Neuronal stem cell (in vitro differentiated cells): ENCODE data around the gene CDK5R2.

Experiments used
- DNase-seq: peaks from one replicate; pipeline ENCODE4 v3.0.0-alpha.2; 2013; ENCODE audit warnings: low spot score
- H2AFZ ChIP-seq: one replicate; pipeline ENCODE4 v1.6.1; 2013; ENCODE audit warnings: mild to moderate bottlenecking, low read length, inconsistent platforms
- H2AK5ac ChIP-seq: 2 replicates; pipeline ENCODE4 v1.6.1; 2013; ENCODE audit warnings: low read depth, mild to moderate bottlenecking, inconsistent platforms, low read length, moderate library complexity, mixed read lengths
- H2BK120ac ChIP-seq: 2 replicates; pipeline ENCODE4 v1.6.1; 2013; ENCODE audit warnings: low read depth, mild to moderate bottlenecking, inconsistent platforms, low read length, moderate library complexity, mixed read lengths
- H2BK12ac ChIP-seq: one replicate; pipeline ENCODE4 v1.6.1; 2013; ENCODE audit warnings: low read length, inconsistent platforms
- H2BK15ac ChIP-seq: 2 replicates; pipeline ENCODE4 v1.6.1; 2013; ENCODE audit warnings: mild to moderate bottlenecking, low read length, inconsistent platforms, mixed read lengths
- H2BK5ac ChIP-seq: one replicate; pipeline ENCODE4 v1.6.1; 2013; ENCODE audit warnings: inconsistent platforms, mild to moderate bottlenecking, low read length, moderate library complexity
- H3K14ac ChIP-seq: one replicate; pipeline ENCODE4 v1.6.1; 2013; ENCODE audit warnings: low read length, inconsistent platforms
- H3K18ac ChIP-seq: 2 replicates; pipeline ENCODE4 v1.6.1; 2013; ENCODE audit warnings: low read length, inconsistent platforms
- H3K23ac ChIP-seq: 2 replicates; pipeline ENCODE4 v1.6.1; 2013; ENCODE audit warnings: low read depth, mild to moderate bottlenecking, mixed read lengths, low read length, inconsistent platforms; ENCODE audit not compliant: poor library complexity
- H3K27ac ChIP-seq: replicated peaks from 3 replicates; pipeline ENCODE4 v1.5.1; 2013; ENCODE audit warnings: low read length, inconsistent platforms
- H3K27me3 ChIP-seq, 3 experiments: 2 replicates each; pipeline ENCODE4 v1.6.1; 2013; ENCODE audit warnings: low read length in 3 of 3, mild to moderate bottlenecking in 2 of 3, inconsistent platforms in 1 of 3, low read depth in 1 of 3, mixed read lengths in 1 of 3, moderate library complexity in 1 of 3; ENCODE audit not compliant: control insufficient read depth in 3 of 3, insufficient read depth in 3 of 3
- H3K36me3 ChIP-seq, 2 donors: replicated peaks in 1 of 2; 2 replicates each; pipeline ENCODE4 v1.6.1; 2013; ENCODE audit warnings: low read length in 2 of 2; ENCODE audit not compliant: control insufficient read depth in 2 of 2, insufficient read depth in 2 of 2
- H3K4ac ChIP-seq: 2 replicates; pipeline ENCODE4 v1.6.1; 2013; ENCODE audit warnings: inconsistent platforms, mild to moderate bottlenecking, low read length, moderate library complexity
- H3K4me1 ChIP-seq, 2 donors: 1 replicate in 1 of 2; 2 replicates in 1 of 2; pipeline ENCODE4 v1.6.1; 2013; ENCODE audit warnings: low read length in 2 of 2, low read depth in 1 of 2; ENCODE audit not compliant: control insufficient read depth in 2 of 2, insufficient read depth in 1 of 2
- H3K4me2 ChIP-seq: one replicate; pipeline ENCODE4 v1.6.1; 2013; ENCODE audit warnings: mild to moderate bottlenecking, low read length, inconsistent platforms; ENCODE audit not compliant: insufficient read depth, poor library complexity, severe bottlenecking
- H3K4me3 ChIP-seq, 2 donors: 2 replicates each; pipeline ENCODE4 v1.5.1; 2013; ENCODE audit warnings: low read length in 2 of 2, mild to moderate bottlenecking in 2 of 2, inconsistent platforms in 1 of 2, moderate library complexity in 1 of 2
- H3K79me1 ChIP-seq: one replicate; pipeline ENCODE4 v1.6.1; 2013; ENCODE audit warnings: low read depth, mild to moderate bottlenecking, inconsistent platforms, low read length, moderate library complexity
- H3K9ac ChIP-seq: one replicate; pipeline ENCODE4 v1.6.1; 2013; ENCODE audit warnings: mild to moderate bottlenecking, low read depth, low read length, inconsistent platforms; ENCODE audit not compliant: poor library complexity
- H3K9me3 ChIP-seq, 2 donors: replicated peaks in 1 of 2; 2 replicates each; pipeline versions ENCODE3 to v1.6.1; 2013; ENCODE audit warnings: low read length in 2 of 2, mild to moderate bottlenecking in 2 of 2, inconsistent platforms in 1 of 2, low read depth in 1 of 2, mixed read lengths in 1 of 2, moderate library complexity in 1 of 2; ENCODE audit not compliant: control insufficient read depth in 2 of 2, insufficient read depth in 1 of 2
- H4K8ac ChIP-seq: one replicate; pipeline ENCODE4 v1.6.1; 2013; ENCODE audit warnings: low read depth, mild to moderate bottlenecking, inconsistent platforms, low read length, moderate library complexity
- H4K91ac ChIP-seq: one replicate; pipeline ENCODE4 v1.6.1; 2013; ENCODE audit warnings: low read length, low read depth, mild to moderate bottlenecking, inconsistent platforms; ENCODE audit not compliant: poor library complexity
- WGBS, 2 donors: extraction: QIAGEN DNeasy Blood & Tissue Kit; methylation state at CpG; one replicate each; pipeline ENCODE4 v1.1.7; 2013; ENCODE audit warnings: missing lambda C conversion rate in 2 of 2, mixed read lengths in 1 of 2; ENCODE audit not compliant: insufficient read length in 2 of 2, insufficient replicate concordance in 1 of 2; ENCODE audit errors: extremely low coverage in 2 of 2; 5-methylcytosine and 5-hydroxymethylcytosine counted together

Gene CDK5R2

DNA sequence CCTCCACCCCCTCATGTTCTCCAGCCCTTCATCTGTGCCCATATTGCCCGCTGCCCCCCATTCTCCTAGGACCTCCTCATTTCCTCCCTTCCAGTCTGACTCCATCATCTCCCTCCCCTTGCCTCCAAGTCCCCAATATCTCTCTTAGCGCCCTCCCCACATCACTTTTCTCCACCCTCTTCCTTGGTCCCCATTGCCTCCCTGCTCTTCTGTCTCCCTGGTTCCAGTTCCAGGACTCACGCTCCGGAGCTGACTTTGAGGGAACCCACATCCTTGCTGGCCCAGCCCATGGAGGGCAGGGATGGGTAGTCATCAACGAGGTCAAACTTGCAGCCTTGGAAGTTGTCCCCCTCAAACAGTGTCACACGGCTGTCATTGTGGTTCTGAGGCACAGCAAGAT, 31.1 kb downstream of the CDK5R2 start:
- no peak overlapping the region for H4K91ac ChIP-seq
- H4K8ac ChIP-seq = no peak overlapping the region
- H3K79me1 ChIP-seq = peaks cover 2% of the 10 kb centered on the region
- no peak overlapping the region for H3K4me2 ChIP-seq
- H3K14ac ChIP-seq = peak overlapping the region; percentile 71
- no peak overlapping the region for H2AK5ac ChIP-seq
- H3K27ac ChIP-seq = no peak overlapping the region
- no peak for DNase-seq
- H2BK12ac ChIP-seq = no peak overlapping the region
- no peak overlapping the region for H2BK5ac ChIP-seq
- no peak overlapping the region for H2BK120ac ChIP-seq
- no peaks in the 10 kb centered on the region for H3K36me3 ChIP-seq
- WGBS, 2 donors = no CpG with 5 or more reads among the region's 6 CpGs
- H3K9me3 ChIP-seq = peaks cover 0 to 4% of the 10 kb centered on the region in 2 donors
- no peak overlapping the region for H2BK15ac ChIP-seq
- H3K4me3 ChIP-seq = no peak overlapping the region
- no peak overlapping the region for H3K18ac ChIP-seq
- peak overlapping the region; percentile 19 for H3K23ac ChIP-seq
- peaks cover 68 to 100% (median 99%) of the 10 kb centered on the region in 3 experiments for H3K27me3 ChIP-seq
- no peak overlapping the region for H3K4ac ChIP-seq
- no peak overlapping the region for H3K9ac ChIP-seq
- H2AFZ ChIP-seq = no peak overlapping the region
- H3K4me1 ChIP-seq = peaks cover 0 to 4% of the 10 kb centered on the region in 2 donors

- Histone ChIP-seq H3K4me1 (peaks cover 0 to 7% of the 10 kb centered on the region in 2 donors), H2BK15ac (no peak overlapping the region), H3K9me3 (peaks cover 0 to 4% of the 10 kb centered on the region in 2 donors), H2BK5ac (no peak overlapping the region), H4K8ac (no peak overlapping the region), H3K23ac (peak overlapping the region; percentile 73), H3K14ac (peak overlapping the region; percentile 82), H3K18ac (no peak overlapping the region), H2BK12ac (no peak overlapping the region), H2AFZ (no peak overlapping the region), H3K27me3 (peaks cover 63 to 100% (median 97%) of the 10 kb centered on the region in 3 experiments), H3K9ac (no peak overlapping the region), H3K4ac (no peak overlapping the region), H3K4me3 (no peak overlapping the region), H3K4me2 (no peak overlapping the region), H2BK120ac (no peak overlapping the region), H3K36me3 (no peaks in the 10 kb centered on the region), H3K79me1 (peaks cover 2% of the 10 kb centered on the region), H2AK5ac (no peak overlapping the region), H4K91ac (no peak overlapping the region), H3K27ac (no peak overlapping the region)
- no peak for DNase-seq
- no CpG with 5 or more reads among the region's 13 CpGs for WGBS, 2 donors
These were observed 32.3 kb downstream of the CDK5R2 start for GRCh38 chr2:218991674-218992168.

GRCh38 chr2:218992196-218992595, 32.7 kb downstream of the CDK5R2 start:
- no peak overlapping the region for H2AFZ ChIP-seq
- no peak overlapping the region for H3K18ac ChIP-seq
- H3K4me1 ChIP-seq = peaks cover 0 to 7% of the 10 kb centered on the region in 2 donors
- H3K23ac ChIP-seq = peak overlapping the region; percentile 73
- no peak overlapping the region for H3K14ac ChIP-seq
- H3K4me2 ChIP-seq = no peak overlapping the region
- no peak overlapping the region for H3K4ac ChIP-seq
- H2BK12ac ChIP-seq = peak overlapping the region; percentile 22
- H2BK120ac ChIP-seq = no peak overlapping the region
- no peak overlapping the region for H3K4me3 ChIP-seq
- peaks cover 2% of the 10 kb centered on the region for H3K79me1 ChIP-seq
- no peak overlapping the region for H3K27ac ChIP-seq
- WGBS, 2 donors = no CpG with 5 or more reads among the region's 7 CpGs
- no peak overlapping the region for H2BK15ac ChIP-seq
- peaks cover 0 to 4% of the 10 kb centered on the region in 2 donors for H3K9me3 ChIP-seq
- no peak overlapping the region for H2AK5ac ChIP-seq
- H2BK5ac ChIP-seq = no peak overlapping the region
- H3K36me3 ChIP-seq = no peaks in the 10 kb centered on the region
- no peak for DNase-seq
- peaks cover 61 to 99% (median 97%) of the 10 kb centered on the region in 3 experiments for H3K27me3 ChIP-seq
- H3K9ac ChIP-seq = no peak overlapping the region
- H4K8ac ChIP-seq = no peak overlapping the region
- no peak overlapping the region for H4K91ac ChIP-seq

DNA sequence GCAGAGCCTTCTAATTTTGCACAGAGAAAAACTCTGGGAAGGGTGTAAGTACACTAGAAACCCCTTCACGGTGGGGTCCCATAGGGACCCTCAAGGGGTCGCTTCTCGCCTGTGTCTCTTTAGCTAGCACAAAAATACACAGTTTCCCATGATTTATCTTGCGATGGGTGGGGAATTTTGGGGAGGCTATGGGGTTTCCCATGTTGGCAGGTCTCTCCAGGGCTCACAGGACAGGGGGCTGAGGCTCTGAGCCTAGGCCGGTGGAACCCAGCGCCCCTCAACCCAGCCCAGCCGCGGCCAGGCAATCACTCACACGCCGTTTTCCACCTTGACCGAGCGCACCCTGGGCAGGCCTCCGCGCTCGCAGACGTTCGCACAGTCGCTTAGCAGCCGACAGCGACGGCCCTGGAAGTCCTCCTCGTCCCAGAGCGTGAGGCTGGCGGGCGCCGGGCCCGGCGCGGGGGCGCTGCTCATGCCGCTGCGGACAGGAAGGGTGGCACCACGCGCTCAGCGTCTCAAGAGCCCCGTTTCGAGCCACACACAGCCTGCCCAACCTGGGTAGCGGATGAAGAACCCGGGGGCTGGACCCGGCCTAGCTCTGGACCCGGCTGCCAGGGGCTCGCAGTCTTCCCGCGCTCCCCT, 33.4 kb downstream of the CDK5R2 start:
- H3K4me3 ChIP-seq = no peak overlapping the region
- H4K91ac ChIP-seq = no peak overlapping the region
- peaks cover 58 to 98% (median 97%) of the 10 kb centered on the region in 3 experiments for H3K27me3 ChIP-seq
- peak overlapping the region; percentile 78 for H2AFZ ChIP-seq
- no peak overlapping the region for H2BK120ac ChIP-seq
- H3K9me3 ChIP-seq = peaks cover 0 to 4% of the 10 kb centered on the region in 2 donors
- peak overlapping the region; percentile 97 for H3K23ac ChIP-seq
- H3K4ac ChIP-seq = no peak overlapping the region
- DNase-seq = no peak
- WGBS, 2 donors = no CpG with 5 or more reads among the region's 44 CpGs
- H2BK15ac ChIP-seq = no peak overlapping the region
- no peak overlapping the region for H2BK5ac ChIP-seq
- H3K4me1 ChIP-seq = peaks cover 0 to 7% of the 10 kb centered on the region in 2 donors
- H3K36me3 ChIP-seq = no peaks in the 10 kb centered on the region
- no peak overlapping the region for H4K8ac ChIP-seq
- H3K4me2 ChIP-seq = no peak overlapping the region
- no peak overlapping the region for H2BK12ac ChIP-seq
- no peak overlapping the region for H2AK5ac ChIP-seq
- H3K14ac ChIP-seq = peak overlapping the region; percentile 2
- H3K18ac ChIP-seq = peak overlapping the region; percentile 48
- H3K9ac ChIP-seq = peak overlapping the region; percentile 70
- H3K27ac ChIP-seq = no peak overlapping the region
- peaks cover 2% of the 10 kb centered on the region for H3K79me1 ChIP-seq
